ENCODE measurements around the gene ZSWIM9. TPM values are rescaled to one million over a fixed set of nuclear protein-coding genes. Genes with fewer than 3 reads are reported as not detected.
"Not testable (repeated sequence)": the region's sequence is repeated elsewhere in the genome, so short reads cannot be mapped to it uniquely, and the experiment has no call there.

Gene ZSWIM9
- total RNA-seq, 1 experiment from 2014 or later, result 1.8 TPM

- Histone ChIP-seq H3K4me1 (ENCODE audit: insufficient read depth, low read length) (peaks cover 6% of the 10 kb centered on the region; the same call in 1 of the 2 replicates), H3K4me3 (ENCODE audit: low read length) (no peak overlapping the region), H3F3A (ENCODE audit: low read length, unreplicated experiment) (no peaks in the 10 kb centered on the region), H3K27me3 (ENCODE audit: low read length) (no peaks in the 10 kb centered on the region), H3K4me2 (ENCODE audit: low read length) (no peak overlapping the region), H3K27ac (ENCODE audit: low read length) (no peak overlapping the region), H3K9me2 (replicated peaks; ENCODE audit: low read length) (no peaks in the 10 kb centered on the region), H2AFZ (ENCODE audit: low read length) (no peak overlapping the region), H4K20me1 (ENCODE audit: low read length) (no peaks in the 10 kb centered on the region), H3K79me2 (ENCODE audit: low read length) (no peaks in the 10 kb centered on the region), H3K9me3 (ENCODE audit: low read length) (no peaks in the 10 kb centered on the region), H3K36me3 (ENCODE audit: low read depth, low read length) (no peaks in the 10 kb centered on the region), H3K9ac (ENCODE audit: low read length) (no peak overlapping the region)
- POLR2A ChIA-PET (ENCODE audit: unreplicated experiment), result no interaction called here
- ATAC-seq (no peak), DNase-seq (peak; percentile 27)
- intact Hi-C loops (cut with micrococcal nuclease), result no loop called here
- CTCF ChIA-PET, result no interaction called here
- TF ChIP-seq CTCF (conservative IDR thresholded peaks at IDR 0.05; ENCODE audit: low read depth, low read length) (no peak), EZH2 (IDR thresholded peaks at IDR 0.05; ENCODE audit: low read length, unreplicated experiment) (no peak)
- no TSS peak for BruUV-seq (replicated peaks)
These were observed 69.2 kb downstream of the ZSWIM9 start for GRCh38 chr19:48239582-48240141.

GRCh38 chr19:48241771-48242170, 71.3 kb downstream of the ZSWIM9 start:
- H3F3A ChIP-seq (ENCODE audit: low read length, unreplicated experiment); CTCF ChIA-PET; H3K9me3 ChIP-seq (ENCODE audit: low read length); POLR2A ChIA-PET (ENCODE audit: unreplicated experiment); H4K20me1 ChIP-seq (ENCODE audit: low read length); H3K36me3 ChIP-seq (ENCODE audit: low read depth, low read length); H3K27ac ChIP-seq (ENCODE audit: low read length); ATAC-seq; intact Hi-C loops (cut with micrococcal nuclease); H3K27me3 ChIP-seq (ENCODE audit: low read length); DNase-seq; H3K9me2 ChIP-seq (replicated peaks; ENCODE audit: low read length); H3K4me3 ChIP-seq (ENCODE audit: low read length); H3K4me2 ChIP-seq (ENCODE audit: low read length); BruUV-seq (replicated peaks); H3K9ac ChIP-seq (ENCODE audit: low read length); H3K4me1 ChIP-seq (ENCODE audit: insufficient read depth, low read length); H3K79me2 ChIP-seq (ENCODE audit: low read length); H2AFZ ChIP-seq (ENCODE audit: low read length): not testable (repeated sequence)

GRCh38 chr19:48244281-48244680, 73.8 kb downstream of the ZSWIM9 start:
- ATAC-seq (peak; percentile 46; the same call in 1 of the 2 replicates), DNase-seq (peak; percentile 12)
- Histone ChIP-seq H3K79me2 (ENCODE audit: low read length) (no peaks in the 10 kb centered on the region), H3K4me3 (ENCODE audit: low read length) (no peak overlapping the region), H3K9ac (ENCODE audit: low read length) (no peak overlapping the region), H3K27me3 (ENCODE audit: low read length) (no peaks in the 10 kb centered on the region), H3K27ac (ENCODE audit: low read length) (no peak overlapping the region), H2AFZ (ENCODE audit: low read length) (no peak overlapping the region), H3K4me1 (ENCODE audit: insufficient read depth, low read length) (peaks cover 6% of the 10 kb centered on the region; the same call in 1 of the 2 replicates), H3K9me2 (replicated peaks; ENCODE audit: low read length) (no peaks in the 10 kb centered on the region), H3K36me3 (ENCODE audit: low read depth, low read length) (no peaks in the 10 kb centered on the region), H3K4me2 (ENCODE audit: low read length) (no peak overlapping the region), H4K20me1 (ENCODE audit: low read length) (no peaks in the 10 kb centered on the region), H3K9me3 (ENCODE audit: low read length) (no peaks in the 10 kb centered on the region), H3F3A (ENCODE audit: low read length, unreplicated experiment) (no peaks in the 10 kb centered on the region)
- no peak for TF ChIP-seq CTCF (conservative IDR thresholded peaks at IDR 0.05; ENCODE audit: low read depth, low read length)
- TF ChIP-seq EZH2phosphoT487 (IDR thresholded peaks at IDR 0.05; ENCODE audit: borderline replicate concordance, low read length), result no peak
- TF ChIP-seq EZH2 (IDR thresholded peaks at IDR 0.05; ENCODE audit: low read length, unreplicated experiment), result no peak
- ChIA-PET POLR2A (ENCODE audit: unreplicated experiment) (no interaction called here), CTCF (no interaction called here)
- intact Hi-C loops (cut with micrococcal nuclease), result no loop called here
- no TSS peak for BruUV-seq (replicated peaks)

All from PC-3 (cell line).